IPS-18a (cell line): ENCODE results near the gene ZNF366.

Source experiments
- H3K27ac ChIP-seq: one replicate; pipeline ENCODE4 v1.5.1; 2013; ENCODE audit warnings: low read length
- H3K27me3 ChIP-seq: one replicate; pipeline ENCODE4 v1.6.1; 2013; ENCODE audit warnings: mild to moderate bottlenecking, low read length; ENCODE audit not compliant: control insufficient read depth, insufficient read depth
- H3K36me3 ChIP-seq: one replicate; pipeline ENCODE4 v1.6.1; 2013; ENCODE audit warnings: low read depth, low read length; ENCODE audit not compliant: control insufficient read depth
- H3K4me1 ChIP-seq: one replicate; pipeline ENCODE4 v1.6.1; 2013; ENCODE audit warnings: low read depth, low read length; ENCODE audit not compliant: control insufficient read depth
- H3K4me3 ChIP-seq: one replicate; pipeline ENCODE4 v1.5.1; 2013; ENCODE audit warnings: low read length
- H3K9ac ChIP-seq: one replicate; pipeline ENCODE4 v1.6.1; 2013; ENCODE audit warnings: mild to moderate bottlenecking, low read length, moderate library complexity
- H3K9me3 ChIP-seq: one replicate; pipeline ENCODE4 v1.6.1; 2013; ENCODE audit warnings: low read depth, low read length; ENCODE audit not compliant: control insufficient read depth

ZNF366 gene

DNA sequence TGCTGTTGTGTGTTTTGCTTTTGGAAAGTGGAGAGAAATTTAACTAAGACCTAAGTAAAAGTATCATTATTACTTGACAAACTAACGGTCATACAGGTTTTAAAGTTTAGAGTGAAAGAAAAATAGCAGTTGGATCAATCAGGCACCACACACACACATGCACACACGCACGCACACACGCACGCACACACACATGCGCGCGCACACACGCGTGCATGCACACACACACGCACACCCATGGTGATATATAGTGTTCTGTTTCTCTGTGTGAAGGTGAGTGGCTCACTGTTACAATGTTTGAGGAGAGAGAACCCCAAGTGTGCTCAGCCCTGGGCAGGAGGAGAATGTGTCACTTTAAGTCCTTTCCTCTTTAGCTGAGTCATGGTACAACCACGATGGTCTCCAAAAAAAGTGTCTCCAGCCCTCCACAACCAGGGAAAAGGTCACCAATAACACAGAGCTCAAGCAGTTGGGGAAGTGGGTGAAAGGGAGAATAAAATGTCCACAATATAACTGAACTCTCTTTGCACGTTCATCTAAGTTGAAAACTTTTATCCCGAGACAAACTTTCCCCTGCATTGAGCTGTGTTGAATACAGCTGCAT, 3.2 kb downstream of the ZNF366 start:
- Histone ChIP-seq H3K27ac (no peak overlapping the region), H3K9ac (no peak overlapping the region), H3K4me3 (no peak overlapping the region), H3K36me3 (no peaks in the 10 kb centered on the region), H3K9me3 (no peaks in the 10 kb centered on the region), H3K4me1 (peaks cover 10% of the 10 kb centered on the region), H3K27me3 (no peaks in the 10 kb centered on the region)

DNA sequence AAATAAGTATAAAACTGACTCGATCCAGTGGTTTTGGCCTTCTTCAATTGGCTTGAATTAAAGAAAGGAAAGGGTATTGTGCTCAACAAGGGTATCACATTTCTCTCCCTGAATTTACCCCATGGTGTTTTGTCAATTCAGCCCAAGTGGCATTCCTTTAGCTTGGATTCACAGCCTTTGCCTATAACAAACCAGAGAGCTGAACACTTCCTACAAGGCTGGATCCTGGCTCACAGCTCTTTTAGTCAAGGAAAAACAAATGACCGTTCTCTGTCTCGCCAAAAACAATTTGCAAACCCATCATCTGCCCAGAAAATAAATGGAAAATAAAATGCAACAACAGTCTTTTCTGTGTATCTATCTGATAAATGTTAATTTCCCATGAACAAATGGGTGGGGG, 5.7 kb downstream of the ZNF366 start:
- no peaks in the 10 kb centered on the region for H3K9me3 ChIP-seq
- H3K9ac ChIP-seq = no peak overlapping the region
- H3K4me1 ChIP-seq = peaks cover 13% of the 10 kb centered on the region
- H3K27ac ChIP-seq = no peak overlapping the region
- H3K4me3 ChIP-seq = no peak overlapping the region
- no peaks in the 10 kb centered on the region for H3K27me3 ChIP-seq
- H3K36me3 ChIP-seq = no peaks in the 10 kb centered on the region

DNA sequence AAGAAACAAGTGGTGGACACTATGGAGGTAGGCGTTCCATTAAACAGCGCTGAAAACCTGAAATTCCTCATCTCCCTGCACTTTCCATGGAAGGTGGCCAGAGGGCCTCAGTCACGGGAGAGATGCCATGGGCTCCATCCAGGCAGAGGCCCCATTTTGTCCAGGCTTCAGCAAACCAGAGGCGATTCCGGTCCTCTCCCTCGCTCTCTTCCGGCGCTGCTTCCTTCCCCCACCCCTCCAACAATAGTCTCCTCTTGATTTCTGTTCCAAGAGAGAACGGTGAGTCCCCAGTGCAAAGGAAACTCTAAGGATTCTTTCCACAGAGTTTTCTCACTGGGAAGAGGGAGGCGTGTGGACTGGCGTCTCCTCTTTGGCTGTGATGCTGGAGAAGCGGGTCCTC, 7.5 kb downstream of the ZNF366 start:
- peaks cover 7% of the 10 kb centered on the region for H3K4me1 ChIP-seq
- no peaks in the 10 kb centered on the region for H3K9me3 ChIP-seq
- no peak overlapping the region for H3K4me3 ChIP-seq
- H3K9ac ChIP-seq = no peak overlapping the region
- H3K27me3 ChIP-seq = no peaks in the 10 kb centered on the region
- H3K36me3 ChIP-seq = no peaks in the 10 kb centered on the region
- H3K27ac ChIP-seq = no peak overlapping the region

DNA sequence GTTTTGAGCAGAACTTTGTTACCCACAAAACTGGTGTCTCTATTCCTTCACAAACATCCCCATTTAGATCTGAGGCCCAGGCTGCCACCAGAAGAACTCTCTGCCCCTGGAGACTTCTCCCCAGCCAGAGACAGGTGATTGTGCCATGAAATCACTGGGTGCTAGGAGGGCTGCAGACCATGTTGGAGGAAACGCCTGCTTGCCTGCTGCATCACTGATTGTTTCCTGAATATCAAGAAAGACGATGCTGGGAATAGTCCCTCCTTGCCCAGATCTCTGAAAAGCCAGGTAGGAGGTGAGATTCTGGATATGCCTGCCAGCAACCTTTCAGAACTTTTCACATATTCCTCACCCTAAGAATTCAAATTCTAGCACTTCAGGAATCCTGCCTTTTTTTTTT, 8.1 kb downstream of the ZNF366 start:
- H3K4me3 ChIP-seq = no peak overlapping the region
- H3K27me3 ChIP-seq = no peaks in the 10 kb centered on the region
- H3K4me1 ChIP-seq = peaks cover 7% of the 10 kb centered on the region
- no peaks in the 10 kb centered on the region for H3K36me3 ChIP-seq
- H3K9ac ChIP-seq = no peak overlapping the region
- no peak overlapping the region for H3K27ac ChIP-seq
- H3K9me3 ChIP-seq = no peaks in the 10 kb centered on the region

DNA sequence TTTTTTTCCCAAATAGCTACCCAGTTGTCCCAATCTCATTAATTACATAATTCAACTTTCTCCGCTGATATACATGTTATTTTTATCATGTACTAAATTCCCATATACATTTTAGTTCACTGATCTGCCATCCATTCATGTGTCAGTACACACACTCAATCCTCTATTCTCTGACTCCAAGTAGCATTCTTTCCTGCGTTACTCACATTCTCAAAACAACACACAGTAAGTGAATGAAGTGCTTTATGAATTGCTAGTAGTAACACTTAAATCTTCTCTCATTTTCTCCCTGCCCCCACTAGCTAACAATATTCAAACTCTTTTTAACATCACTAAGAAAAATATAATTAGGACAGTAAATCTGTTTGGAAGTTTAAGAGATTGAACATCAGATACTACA, 8.9 kb downstream of the ZNF366 start:
- H3K9ac ChIP-seq = no peak overlapping the region
- H3K27me3 ChIP-seq = no peaks in the 10 kb centered on the region
- no peaks in the 10 kb centered on the region for H3K36me3 ChIP-seq
- peaks cover 7% of the 10 kb centered on the region for H3K4me1 ChIP-seq
- no peak overlapping the region for H3K27ac ChIP-seq
- H3K4me3 ChIP-seq = no peak overlapping the region
- H3K9me3 ChIP-seq = no peaks in the 10 kb centered on the region

DNA sequence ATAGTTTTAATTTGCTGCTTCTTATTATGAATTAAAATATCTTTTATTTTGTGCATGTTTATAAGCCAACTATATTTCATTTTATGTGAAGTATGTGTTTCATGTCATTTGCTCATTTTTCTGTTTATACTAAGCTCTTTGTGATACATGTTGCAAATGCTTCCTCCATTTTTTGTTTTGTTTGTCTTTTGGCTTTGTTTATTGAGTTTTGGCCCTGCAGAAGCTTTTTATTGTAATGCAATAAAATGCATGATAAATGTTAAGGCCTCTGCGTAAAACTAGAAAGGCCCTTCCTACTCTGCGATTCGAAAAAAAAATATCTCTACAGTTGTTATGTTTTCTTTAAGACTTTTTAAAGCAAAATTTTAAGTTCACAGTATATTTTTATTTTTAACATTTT, 9.4 kb downstream of the ZNF366 start:
- no peak overlapping the region for H3K9ac ChIP-seq
- H3K4me1 ChIP-seq = peaks cover 7% of the 10 kb centered on the region
- no peaks in the 10 kb centered on the region for H3K27me3 ChIP-seq
- H3K27ac ChIP-seq = no peak overlapping the region
- no peaks in the 10 kb centered on the region for H3K9me3 ChIP-seq
- no peak overlapping the region for H3K4me3 ChIP-seq
- H3K36me3 ChIP-seq = no peaks in the 10 kb centered on the region

DNA sequence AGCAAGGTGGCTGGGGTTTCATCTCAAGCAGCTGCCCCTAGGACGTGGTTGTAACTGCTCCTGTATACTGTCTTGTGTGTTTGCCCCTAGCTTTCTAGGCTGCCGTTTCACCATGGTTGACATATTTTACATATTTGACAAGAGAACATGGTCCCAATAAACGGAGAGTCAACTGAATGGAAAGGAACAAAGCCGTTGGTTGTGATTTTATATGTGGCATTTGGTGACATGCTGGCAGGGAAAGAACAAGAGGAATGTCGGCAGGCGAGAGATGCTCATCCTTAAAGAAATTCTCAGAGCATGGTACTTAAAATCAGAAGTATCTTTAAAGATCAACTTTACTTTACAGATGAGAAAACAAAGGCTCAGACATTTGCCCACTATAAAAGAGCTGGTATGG, 11.8 kb downstream of the ZNF366 start:
- Histone ChIP-seq H3K27ac (no peak overlapping the region), H3K36me3 (no peaks in the 10 kb centered on the region), H3K4me3 (no peak overlapping the region), H3K27me3 (no peaks in the 10 kb centered on the region), H3K9me3 (no peaks in the 10 kb centered on the region), H3K9ac (no peak overlapping the region), H3K4me1 (peaks cover 4% of the 10 kb centered on the region)

DNA sequence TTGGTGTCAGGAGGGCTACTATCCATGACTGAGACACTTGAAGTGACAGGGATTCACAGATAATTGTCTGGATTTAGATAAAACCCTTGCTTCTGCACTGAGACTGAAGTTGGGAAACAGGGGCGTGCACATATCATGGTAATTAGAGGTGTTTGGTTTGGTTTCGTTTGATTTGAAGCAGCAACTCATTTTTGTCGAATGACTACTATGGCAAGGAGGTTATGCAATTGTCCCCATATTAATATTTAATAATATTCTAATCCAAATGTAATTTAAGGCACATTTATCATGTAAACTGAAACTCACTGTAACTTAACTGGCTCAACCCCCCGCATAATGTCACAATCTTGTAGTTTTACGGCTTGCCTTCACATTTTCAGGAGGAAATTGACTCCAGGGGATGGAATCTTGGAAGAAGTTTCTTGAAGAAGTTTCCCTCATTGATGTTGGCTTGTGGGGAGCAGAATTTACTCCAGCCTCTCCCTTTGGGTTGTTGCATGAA, 12.5 kb downstream of the ZNF366 start:
- Histone ChIP-seq H3K9me3 (no peaks in the 10 kb centered on the region), H3K9ac (no peak overlapping the region), H3K4me1 (peaks cover 4% of the 10 kb centered on the region), H3K27ac (no peak overlapping the region), H3K36me3 (no peaks in the 10 kb centered on the region), H3K4me3 (no peak overlapping the region), H3K27me3 (no peaks in the 10 kb centered on the region)

DNA sequence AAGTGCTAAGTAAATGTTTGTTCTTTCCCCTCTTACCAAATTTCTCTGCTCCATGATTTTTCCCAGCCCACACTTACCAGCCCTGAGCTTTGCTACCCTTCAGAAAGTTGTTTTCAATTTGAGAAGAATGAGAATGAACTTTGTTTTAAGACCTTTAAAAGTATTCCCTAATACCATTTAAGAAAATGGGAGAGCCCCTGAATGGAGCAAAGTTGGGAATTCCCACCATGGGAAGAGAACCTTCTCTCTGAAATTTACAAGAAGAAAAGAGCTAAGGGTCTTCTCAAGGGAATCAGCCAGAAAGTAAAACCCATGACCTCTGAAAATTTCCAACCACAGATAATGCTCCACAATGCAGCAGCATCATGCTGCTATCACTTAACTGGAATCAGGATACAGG, 17.7 kb downstream of the ZNF366 start:
- no peak overlapping the region for H3K4me3 ChIP-seq
- H3K36me3 ChIP-seq = no peaks in the 10 kb centered on the region
- no peaks in the 10 kb centered on the region for H3K9me3 ChIP-seq
- H3K4me1 ChIP-seq = peaks cover 15% of the 10 kb centered on the region
- no peak overlapping the region for H3K27ac ChIP-seq
- no peaks in the 10 kb centered on the region for H3K27me3 ChIP-seq
- H3K9ac ChIP-seq = no peak overlapping the region

DNA sequence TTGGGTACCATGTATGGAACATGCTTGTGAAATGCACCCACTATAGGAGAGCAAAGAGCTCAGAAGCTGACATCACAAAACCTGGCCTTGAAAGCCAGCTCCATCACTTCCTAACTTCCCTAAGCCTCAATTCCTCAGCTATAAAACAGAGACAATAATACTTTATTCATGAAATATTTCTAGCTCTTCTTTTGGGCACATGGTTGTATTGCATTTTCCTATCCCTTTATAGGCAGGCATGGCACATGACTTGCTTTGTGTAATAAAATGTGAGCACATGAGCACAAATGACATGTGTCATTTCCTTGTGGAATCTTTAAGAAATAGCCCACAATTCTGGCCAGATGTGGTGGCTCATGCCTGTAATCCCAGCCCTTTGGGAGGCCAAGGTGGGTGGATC, 18.5 kb downstream of the ZNF366 start:
- Histone ChIP-seq H3K9me3 (no peaks in the 10 kb centered on the region), H3K4me1 (peaks cover 15% of the 10 kb centered on the region), H3K27ac (no peak overlapping the region), H3K36me3 (no peaks in the 10 kb centered on the region), H3K27me3 (no peaks in the 10 kb centered on the region), H3K4me3 (no peak overlapping the region), H3K9ac (no peak overlapping the region)

DNA sequence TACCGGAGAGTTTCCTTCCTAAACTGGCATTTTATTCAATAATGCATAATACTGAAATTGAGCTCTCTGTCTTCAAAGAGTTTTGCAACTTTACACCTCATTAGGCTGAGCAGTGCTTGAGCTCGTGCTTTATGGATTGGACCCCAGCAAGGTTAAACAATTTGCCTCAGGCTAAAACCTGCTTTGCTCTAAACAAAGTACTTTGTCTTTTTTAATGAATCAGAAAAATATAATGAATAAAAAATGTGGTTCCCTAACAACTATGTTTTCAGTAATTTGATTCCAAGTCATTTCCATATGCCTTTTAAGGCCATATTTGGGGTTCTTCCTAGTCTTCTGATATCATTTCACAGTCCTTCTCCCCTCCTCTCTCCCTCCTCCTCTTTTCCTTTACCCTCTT, 20.0 kb downstream of the ZNF366 start:
- no peaks in the 10 kb centered on the region for H3K9me3 ChIP-seq
- H3K36me3 ChIP-seq = no peaks in the 10 kb centered on the region
- H3K27ac ChIP-seq = no peak overlapping the region
- H3K27me3 ChIP-seq = no peaks in the 10 kb centered on the region
- H3K9ac ChIP-seq = no peak overlapping the region
- peaks cover 15% of the 10 kb centered on the region for H3K4me1 ChIP-seq
- no peak overlapping the region for H3K4me3 ChIP-seq

DNA sequence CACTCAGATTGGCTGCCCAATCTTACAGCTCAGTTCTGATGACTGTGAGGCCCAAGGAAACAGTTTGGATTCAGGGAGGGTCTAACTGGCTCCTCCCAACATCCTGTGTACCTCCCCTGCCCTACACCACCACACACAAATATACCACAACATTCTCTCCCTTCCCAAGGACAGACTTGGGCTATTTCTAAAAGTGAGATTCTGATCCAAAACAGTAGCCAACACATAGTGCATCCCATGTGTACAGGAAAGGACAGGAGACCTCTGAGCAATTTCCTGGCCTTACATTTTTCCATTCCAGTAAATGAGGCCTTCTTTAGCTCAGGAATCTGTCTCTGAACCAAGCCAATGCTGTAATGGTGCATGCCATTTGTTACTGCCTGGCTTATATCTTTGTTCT, 20.8 kb downstream of the ZNF366 start:
- Histone ChIP-seq H3K27ac (no peak overlapping the region), H3K4me3 (no peak overlapping the region), H3K27me3 (no peaks in the 10 kb centered on the region), H3K4me1 (peaks cover 15% of the 10 kb centered on the region), H3K9ac (no peak overlapping the region), H3K9me3 (no peaks in the 10 kb centered on the region), H3K36me3 (no peaks in the 10 kb centered on the region)
